GM19351 (cell line): ENCODE data around the gene XCL1.
"Not testable (repeated sequence)": the region's sequence is repeated elsewhere in the genome, so short reads cannot be mapped to it uniquely, and the experiment has no call there.

Experiments used
- ATAC-seq: cut with Tn5 transposase; IDR thresholded peaks from one replicate; pipeline ENCODE4 v1.9.1; 2021; ENCODE audit warnings: mild to moderate bottlenecking, moderate library complexity; ENCODE audit not compliant: unreplicated experiment

Gene XCL1

GRCh38 chr1:168567007-168567406, 9.4 kb upstream of the XCL1 start:
- no peak for ATAC-seq

DNA sequence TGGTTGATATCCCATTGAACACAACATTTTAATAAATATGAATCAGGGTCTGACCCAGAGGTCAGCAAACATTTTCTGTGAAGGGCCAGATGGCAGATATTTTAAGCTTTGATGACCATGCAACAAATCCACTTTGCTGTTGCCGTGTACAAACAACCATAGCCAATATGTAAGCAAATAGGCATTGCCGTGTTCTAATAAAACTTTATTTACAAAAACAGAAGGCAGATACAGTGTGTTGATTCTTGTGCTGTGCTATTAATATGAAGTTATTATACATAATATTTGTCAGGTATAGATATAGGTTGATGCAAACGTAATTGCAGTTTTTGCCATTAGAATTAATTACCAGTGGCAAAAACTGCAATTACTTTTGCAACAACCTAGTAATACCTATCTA, 8.8 kb upstream of the XCL1 start:
- ATAC-seq = no peak

DNA sequence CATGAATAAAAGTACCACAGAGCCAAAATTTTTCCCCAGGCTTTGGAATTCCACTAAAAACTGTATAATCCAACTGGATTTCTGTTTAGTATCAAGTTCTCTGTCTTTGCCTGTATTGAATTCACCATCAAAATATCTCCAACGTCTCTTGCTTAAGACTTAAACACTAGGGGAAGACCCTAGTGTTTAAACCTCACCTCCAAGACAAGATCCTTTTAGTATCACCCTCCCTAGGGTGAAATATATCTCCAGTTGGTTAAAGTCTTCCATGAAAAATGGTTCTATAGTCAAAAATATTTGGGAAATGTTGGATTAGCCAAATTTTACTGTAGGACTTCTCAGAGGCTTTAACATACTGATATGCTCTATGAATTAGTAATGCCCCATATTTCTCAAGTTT, 8.1 kb upstream of the XCL1 start:
- no peak for ATAC-seq

GRCh38 chr1:168570652-168571051, 5.8 kb upstream of the XCL1 start:
- ATAC-seq = no peak

DNA sequence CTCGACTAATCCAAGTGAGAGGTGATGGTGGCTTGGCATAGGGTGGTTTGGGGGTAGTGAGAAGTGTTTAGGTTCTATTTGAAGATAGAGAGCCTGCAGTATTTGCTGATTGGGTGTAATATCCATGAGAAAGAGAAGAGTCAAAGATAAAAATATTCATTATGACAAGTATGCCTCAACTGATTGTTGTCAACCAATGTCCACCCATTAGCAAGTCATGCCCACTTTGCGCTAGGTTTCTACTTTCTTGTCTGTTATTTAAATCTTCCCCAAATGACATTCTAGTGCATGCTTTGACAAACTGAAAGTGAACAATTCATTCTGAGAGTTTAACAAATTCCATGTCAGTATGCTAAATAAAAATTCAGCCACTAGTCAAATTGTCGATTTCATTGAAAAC, 3.8 kb upstream of the XCL1 start:
- ATAC-seq = no peak

- not testable (repeated sequence) for ATAC-seq
Measured at GRCh38 chr1:168574234-168574633, 2.2 kb upstream of the XCL1 start.

DNA sequence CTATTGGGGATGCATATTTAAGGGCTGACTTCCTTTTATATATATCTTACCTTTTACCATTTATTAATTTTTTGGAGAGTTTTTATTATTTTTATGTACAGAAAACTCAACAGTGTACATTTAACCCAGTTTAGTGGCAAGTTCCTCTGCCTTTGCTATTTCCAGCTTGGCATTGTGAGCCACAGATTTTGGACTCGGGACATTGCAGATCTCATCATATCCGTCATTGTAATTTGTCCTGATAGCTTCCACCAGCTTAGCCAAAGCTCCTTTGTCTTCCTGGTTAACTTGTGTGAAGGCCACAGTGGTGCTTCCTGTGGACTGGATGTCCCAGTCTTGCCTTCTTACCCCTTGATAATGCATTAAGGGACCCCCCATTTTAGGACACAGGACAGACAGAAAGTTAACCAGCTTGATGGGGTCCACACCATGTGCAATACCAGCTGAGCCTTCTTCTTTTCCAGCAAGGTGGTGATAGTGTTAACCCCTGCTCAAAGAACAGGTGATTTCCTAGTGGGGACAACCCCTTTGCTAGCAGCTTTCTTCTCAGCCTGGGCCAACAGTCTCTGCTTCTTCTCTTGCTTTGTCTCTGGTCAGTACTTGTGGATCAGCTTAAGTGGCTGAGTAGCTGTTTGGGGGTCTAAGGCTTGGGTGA, 2.3 kb downstream of the XCL1 start:
- ATAC-seq = not testable (repeated sequence)

- ATAC-seq = not testable (repeated sequence)
Measured at GRCh38 chr1:168580290-168580689, 3.9 kb downstream of the XCL1 start.

DNA sequence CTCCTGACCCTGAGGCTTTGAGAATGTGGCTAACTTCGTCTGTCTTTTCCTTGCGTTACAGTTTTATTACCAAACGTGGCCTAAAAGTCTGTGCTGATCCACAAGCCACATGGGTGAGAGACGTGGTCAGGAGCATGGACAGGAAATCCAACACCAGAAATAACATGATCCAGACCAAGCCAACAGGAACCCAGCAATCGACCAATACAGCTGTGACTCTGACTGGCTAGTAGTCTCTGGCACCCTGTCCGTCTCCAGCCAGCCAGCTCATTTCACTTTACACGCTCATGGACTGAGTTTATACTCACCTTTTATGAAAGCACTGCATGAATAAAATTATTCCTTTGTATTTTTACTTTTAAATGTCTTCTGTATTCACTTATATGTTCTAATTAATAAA, 4.6 kb downstream of the XCL1 start:
- ATAC-seq = not testable (repeated sequence)

- no peak for ATAC-seq
Measured at GRCh38 chr1:168581817-168582572, 5.6 kb downstream of the XCL1 start.

DNA sequence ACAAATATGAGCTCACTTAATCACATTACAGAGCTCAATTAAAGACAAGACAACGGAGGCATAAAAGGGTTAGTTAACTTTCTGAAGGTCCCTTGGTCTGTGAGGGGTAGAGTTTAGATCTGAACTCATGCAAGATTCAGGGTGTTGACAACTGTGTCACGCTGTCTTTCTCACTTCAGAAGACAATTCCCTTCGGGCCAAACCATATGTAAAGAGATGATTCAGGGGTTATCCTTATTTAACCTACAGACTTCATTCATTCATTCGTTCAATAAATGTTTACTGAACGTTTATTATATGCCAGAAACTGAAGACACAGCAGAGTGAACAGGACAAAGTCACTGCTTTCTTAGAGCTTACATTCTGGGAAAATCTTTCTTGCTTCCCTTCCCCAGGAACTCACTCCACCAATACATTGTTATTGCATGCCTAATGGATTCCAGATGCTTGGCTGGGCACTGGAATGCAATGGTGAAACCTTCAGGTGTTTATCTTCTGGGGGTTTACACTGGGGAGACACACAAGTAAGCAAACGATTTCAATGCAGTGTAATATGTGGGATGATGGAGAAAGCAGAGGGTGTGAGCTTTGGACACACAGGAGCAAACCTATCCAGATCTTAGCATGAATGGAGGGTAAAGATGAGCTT, 6.4 kb downstream of the XCL1 start:
- no peak for ATAC-seq

DNA sequence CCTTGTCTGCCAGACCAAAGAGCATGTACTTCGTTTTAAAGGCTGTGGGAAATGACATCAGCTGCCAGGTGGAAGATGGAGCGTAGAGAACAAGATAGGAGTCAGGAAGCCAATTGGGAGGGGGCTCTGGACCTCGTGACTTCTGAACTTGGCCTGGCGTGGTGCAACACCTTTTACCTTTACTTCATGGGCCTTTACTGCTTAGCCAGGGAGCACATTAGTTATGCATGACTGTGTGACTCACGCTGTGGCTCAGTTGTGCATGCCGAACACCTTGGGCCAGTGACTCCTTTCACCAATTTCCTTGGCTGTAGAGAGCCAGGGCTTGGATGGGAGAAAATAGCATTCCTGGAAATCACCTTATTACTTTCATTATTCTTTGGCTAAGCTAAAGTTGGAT, 7.2 kb downstream of the XCL1 start:
- no peak for ATAC-seq

DNA sequence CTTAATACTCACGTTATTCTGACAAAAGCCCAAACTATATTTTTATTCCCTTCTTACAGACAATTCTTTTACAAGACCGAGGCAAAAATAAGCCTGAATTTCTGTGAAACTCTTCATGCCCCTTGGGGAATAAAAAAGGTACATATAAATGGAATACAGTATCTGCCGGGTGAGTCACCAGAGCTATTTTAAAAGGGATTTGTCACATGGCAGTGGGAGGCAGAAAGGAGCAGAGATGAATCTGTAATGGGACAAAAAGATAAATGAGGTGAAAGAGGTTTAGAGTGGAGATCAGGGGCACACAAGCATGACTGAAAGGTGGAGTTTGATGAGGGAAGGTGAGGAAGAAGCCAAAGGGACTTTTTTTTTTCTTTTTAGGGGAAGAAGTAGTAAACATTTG, 8.8 kb downstream of the XCL1 start:
- no peak for ATAC-seq

GRCh38 chr1:168585937-168586336, 9.5 kb downstream of the XCL1 start:
- ATAC-seq = no peak

GRCh38 chr1:168589167-168589566, 12.8 kb downstream of the XCL1 start:
- ATAC-seq = no peak

- ATAC-seq = no peak
Measured at GRCh38 chr1:168591066-168591465, 14.7 kb downstream of the XCL1 start.

GRCh38 chr1:168591641-168592250, 15.3 kb downstream of the XCL1 start:
- ATAC-seq = no peak

DNA sequence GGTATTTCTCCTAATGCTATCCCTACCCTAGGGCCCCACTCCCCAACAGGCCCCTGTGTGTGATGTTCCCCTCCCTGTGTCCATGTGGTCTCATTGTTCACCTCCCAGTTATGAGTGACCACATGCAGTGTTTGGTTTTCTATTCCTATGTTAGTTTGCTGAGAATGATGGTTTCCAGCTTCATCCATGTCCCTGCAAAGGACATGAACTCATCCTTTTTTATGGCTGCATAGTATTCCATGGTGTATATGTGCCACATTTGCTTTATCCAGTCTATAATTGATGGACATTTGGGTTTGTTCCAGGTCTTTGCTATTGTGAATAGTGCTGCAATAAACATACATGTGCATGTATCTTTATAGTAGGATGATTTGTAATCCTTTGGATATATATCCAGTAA, 19.0 kb downstream of the XCL1 start:
- not testable (repeated sequence) for ATAC-seq

DNA sequence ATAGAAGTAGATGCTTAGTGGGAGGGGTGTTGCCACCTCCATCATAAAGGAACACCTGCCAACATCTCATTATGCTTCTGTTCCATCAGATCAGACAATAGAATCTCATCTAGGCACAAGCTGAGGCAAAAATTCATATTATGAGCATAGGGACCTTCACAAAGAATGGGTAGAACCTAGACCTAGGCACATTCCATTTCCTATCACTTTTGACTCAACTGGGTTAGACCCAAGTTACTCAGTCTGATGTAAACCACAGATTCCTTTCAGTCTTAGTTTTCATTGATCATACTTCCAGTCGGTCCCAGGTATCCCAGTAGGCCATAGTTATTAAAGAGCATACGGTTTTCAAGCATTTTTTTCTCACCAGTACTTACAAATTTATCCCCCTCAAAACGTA, 21.7 kb downstream of the XCL1 start:
- ATAC-seq = no peak

GRCh38 chr1:168598892-168599291, 22.5 kb downstream of the XCL1 start:
- no peak for ATAC-seq

- ATAC-seq = no peak
Measured at GRCh38 chr1:168599641-168600040, 23.2 kb downstream of the XCL1 start.

GRCh38 chr1:168601051-168601450, 24.6 kb downstream of the XCL1 start:
- ATAC-seq = no peak
